Loucy (cell line): ENCODE results near the gene TP53AIP1.

Experiments
- EZH2phosphoT487 ChIP-seq: fragments of 200-600 bp; IDR thresholded peaks from 2 replicates; pipeline ENCODE4 v1.6.1; 2018; ENCODE audit warnings: antibody characterized with exemption, mild to moderate bottlenecking, moderate library complexity, borderline replicate concordance
- TF ChIP-seq, protein P1 (sequence below): fragments of 200-600 bp; sonication (generic); conservative IDR thresholded peaks from 2 replicates; pipeline ENCODE4 v1.5.1; 2014; ENCODE audit warnings: mild to moderate bottlenecking, antibody characterized with exemption, low read length

DNA sequence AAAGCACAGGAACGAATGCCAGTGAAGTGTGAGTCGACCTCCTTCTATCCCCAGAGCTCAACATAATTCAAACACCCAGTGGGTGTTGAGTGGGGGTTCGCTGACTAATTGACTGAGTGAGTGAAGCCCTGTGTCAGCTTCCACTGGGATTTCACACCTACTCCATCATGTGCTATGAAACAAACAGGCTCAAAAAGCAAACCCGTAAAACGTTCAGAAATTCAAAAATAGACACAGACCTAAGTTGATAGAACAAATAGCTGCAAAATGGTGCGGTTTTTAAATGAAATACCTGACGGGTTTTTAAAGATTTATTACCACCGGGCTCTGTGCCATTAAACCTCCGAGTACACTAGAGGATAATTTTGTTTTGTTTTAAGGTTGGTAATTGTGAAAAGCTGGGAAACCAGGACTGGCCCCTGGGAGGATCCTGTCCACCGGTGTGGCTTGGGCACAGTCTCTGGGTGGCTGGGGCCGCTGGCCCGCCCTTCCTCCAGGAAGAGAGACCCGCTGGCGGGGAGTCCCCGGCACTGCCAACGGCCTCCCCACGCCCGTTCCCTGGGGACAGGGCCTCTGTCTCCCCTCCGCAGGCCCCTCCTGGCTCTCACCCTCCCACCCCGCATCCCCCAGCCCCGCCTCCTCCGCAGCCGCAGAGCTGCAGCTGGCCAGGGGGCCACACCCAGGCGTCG lies 37.9 kb downstream of the TP53AIP1 start:
- TF ChIP-seq, protein P1, sequence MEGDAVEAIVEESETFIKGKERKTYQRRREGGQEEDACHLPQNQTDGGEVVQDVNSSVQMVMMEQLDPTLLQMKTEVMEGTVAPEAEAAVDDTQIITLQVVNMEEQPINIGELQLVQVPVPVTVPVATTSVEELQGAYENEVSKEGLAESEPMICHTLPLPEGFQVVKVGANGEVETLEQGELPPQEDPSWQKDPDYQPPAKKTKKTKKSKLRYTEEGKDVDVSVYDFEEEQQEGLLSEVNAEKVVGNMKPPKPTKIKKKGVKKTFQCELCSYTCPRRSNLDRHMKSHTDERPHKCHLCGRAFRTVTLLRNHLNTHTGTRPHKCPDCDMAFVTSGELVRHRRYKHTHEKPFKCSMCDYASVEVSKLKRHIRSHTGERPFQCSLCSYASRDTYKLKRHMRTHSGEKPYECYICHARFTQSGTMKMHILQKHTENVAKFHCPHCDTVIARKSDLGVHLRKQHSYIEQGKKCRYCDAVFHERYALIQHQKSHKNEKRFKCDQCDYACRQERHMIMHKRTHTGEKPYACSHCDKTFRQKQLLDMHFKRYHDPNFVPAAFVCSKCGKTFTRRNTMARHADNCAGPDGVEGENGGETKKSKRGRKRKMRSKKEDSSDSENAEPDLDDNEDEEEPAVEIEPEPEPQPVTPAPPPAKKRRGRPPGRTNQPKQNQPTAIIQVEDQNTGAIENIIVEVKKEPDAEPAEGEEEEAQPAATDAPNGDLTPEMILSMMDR = no peak
- no peak for TF ChIP-seq EZH2phosphoT487
